K562 (cell line): Measurements from ENCODE around the gene B3GAT1. TPM values are rescaled to one million over a fixed set of nuclear protein-coding genes. Genes with fewer than 3 reads are reported as not detected.

Experiments used
- ATAC-seq: fragments of 200-7000 bp; cut with Tn5 transposase; 3 replicates; pipeline ENCODE4 v1.9.1; 2020; ENCODE audit warnings: moderate library complexity
- BruUV-seq: library from RNA; stranded (reverse); fragments of 400-500 nt; replicated peaks from 2 replicates; lab custom pipeline; 2021; lab: Mats Ljungman, UMichigan
- CTCF ChIA-PET: fragments of 300-600 bp; formaldehyde crosslinking; extraction: SDS; loops from one replicate; lab custom pipeline; 2021; ENCODE audit warnings: low intra/inter-chr PET ratio; lab: Yijun Ruan, JAX
- POLR2A ChIA-PET: fragments of 300-600, 350-650 bp; sonication (Branson Sonifier 250); formaldehyde crosslinking; extraction: SDS; loops from one replicate; lab custom pipeline; 2021; ENCODE audit warnings: antibody characterized with exemption, inconsistent platforms; lab: Yijun Ruan, JAX
- DNase-seq, 4 experiments: peaks; one replicate each; pipeline versions ENCODE4 v3.0.0 to v3.0.0-alpha.2; 2011 to 2018; ENCODE audit warnings: low spot score in 3 of 4, mixed read lengths in 3 of 4; ENCODE audit errors: extremely low read depth in 1 of 4
- FAIRE-seq: peaks from 2 replicates; lab custom pipeline; 2011; peaks lifted over from hg19 to GRCh38; lab: Jason Lieb, UNC
- H2AFZ ChIP-seq: 2 replicates; pipeline ENCODE4 v1.6.0; 2011; ENCODE audit warnings: low read depth, low read length, control low read depth, inconsistent platforms
- H3K27ac ChIP-seq: fragments of 200-600 bp; 3 replicates; pipeline ENCODE4 v1.8.0; 2011; ENCODE audit warnings: low read depth, mild to moderate bottlenecking, control low read depth, inconsistent platforms, low read length, moderate library complexity, mixed read lengths; ENCODE audit errors: extremely low read depth
- H3K27me3 ChIP-seq, 2 experiments: fragments of 300-600 bp in 1 of 2; 2 replicates in 1 of 2; 3 replicates in 1 of 2; pipeline versions ENCODE4 v1.6.0 to v1.8.0; 2011; ENCODE audit warnings: inconsistent platforms in 2 of 2, low read length in 2 of 2, mild to moderate bottlenecking in 1 of 2, mixed read lengths in 1 of 2, moderate library complexity in 1 of 2; ENCODE audit not compliant: control insufficient read depth in 2 of 2, insufficient read depth in 2 of 2
- H3K36me3 ChIP-seq: fragments of 300-600 bp; 3 replicates; pipeline ENCODE4 v1.8.0; 2011; ENCODE audit warnings: mild to moderate bottlenecking, low read length, inconsistent platforms; ENCODE audit not compliant: control insufficient read depth, insufficient read depth
- H3K4me1 ChIP-seq, 2 experiments: fragments of 200-600 bp in 1 of 2; replicated peaks in 1 of 2; 2 replicates in 1 of 2; 3 replicates in 1 of 2; pipeline versions ENCODE4 v1.5.1 to v1.8.0; 2011; ENCODE audit warnings: inconsistent platforms in 2 of 2, low read length in 2 of 2, mild to moderate bottlenecking in 1 of 2, mixed read lengths in 1 of 2, moderate library complexity in 1 of 2; ENCODE audit not compliant: control insufficient read depth in 2 of 2, insufficient read depth in 2 of 2
- H3K4me2 ChIP-seq: 2 replicates; pipeline ENCODE4 v1.6.1; 2011; ENCODE audit warnings: low read length, control low read depth, inconsistent platforms, mixed read lengths; ENCODE audit not compliant: insufficient read depth
- H3K4me3 ChIP-seq: fragments of 200-600 bp; sonication (generic), shearing (Covaris generic); 2 replicates; pipeline ENCODE4 v1.5.1; 2016; ENCODE audit warnings: control low read depth, inconsistent platforms
- H3K79me2 ChIP-seq: fragments of 200-600 bp; 3 replicates; pipeline ENCODE4 v1.8.0; 2011; ENCODE audit warnings: low read length, inconsistent platforms; ENCODE audit not compliant: control insufficient read depth, insufficient read depth
- H3K9ac ChIP-seq, 2 experiments: 2 replicates each; pipeline versions ENCODE4 v1.6.0 to v1.6.1; 2011; ENCODE audit warnings: low read depth in 2 of 2, low read length in 2 of 2, control low read depth in 1 of 2, inconsistent platforms in 1 of 2, mild to moderate bottlenecking in 1 of 2, mixed read lengths in 1 of 2; ENCODE audit not compliant: insufficient read depth in 1 of 2
- H3K9me1 ChIP-seq: one replicate; pipeline ENCODE4 v1.6.0; 2011; ENCODE audit warnings: inconsistent platforms, mild to moderate bottlenecking, low read length, moderate library complexity; ENCODE audit not compliant: control insufficient read depth, insufficient read depth
- H3K9me3 ChIP-seq: replicated peaks from 2 replicates; pipeline ENCODE4 v1.5.1; 2011; ENCODE audit warnings: low read depth, low read length, inconsistent platforms; ENCODE audit not compliant: control insufficient read depth, insufficient read depth
- H4K20me1 ChIP-seq: replicated peaks from 2 replicates; pipeline ENCODE4 v1.6.1; 2011; ENCODE audit warnings: low read length, inconsistent platforms, mixed read lengths; ENCODE audit not compliant: control insufficient read depth, insufficient read depth
- BHLHE40 ChIP-seq: IDR thresholded peaks from 2 replicates; pipeline ENCODE4 v1.6.1; 2011; ENCODE audit warnings: low read length, improper control_type of control experiment
- GATAD2A ChIP-seq: fragments of 450-650 bp; IDR thresholded peaks from 2 replicates; pipeline ENCODE4 v1.6.1; 2017
- MLLT1 ChIP-seq, 2 experiments: fragments of 450-650 bp; IDR thresholded peaks; 2 replicates each; pipeline ENCODE4 v1.6.1; 2016
- ZSCAN29 ChIP-seq: fragments of 450-650 bp; IDR thresholded peaks from 2 replicates; pipeline ENCODE4 v1.6.1; 2017
- WGBS: fragments of 100-300 bp; shearing (Covaris generic); methylation state at CpG from one replicate; pipeline ENCODE4 v1.1.6; 2016; ENCODE audit warnings: low coverage, mixed read lengths; ENCODE audit not compliant: insufficient coverage; ENCODE audit errors: missing lambda C conversion rate; 5-methylcytosine and 5-hydroxymethylcytosine counted together
- in situ Hi-C: fragments of 300-500 bp; cut with MboI; formaldehyde crosslinking; loops from 4 replicates; pipeline ENCODE4 v1.15.0; 2018; ENCODE audit warnings: inconsistent platforms, mixed read lengths
- intact Hi-C: fragments of 100-400 bp; cut with micrococcal nuclease; formaldehyde crosslinking; loops from 2 replicates; pipeline ENCODE4 v1.14.2; 2022
- polyA plus RNA-seq, 8 experiments: library from polyadenylated mRNA; depleted of rRNA in 4 of 8; stranded (reverse) in 5 of 8; unstranded in 3 of 8; fragments of >200 nt; fragmentation: Nextera tagmentation in 2 of 8; fragmentation: Illumina TruSeq in 1 of 8; extraction: Ambion mirVana in 2 of 8; extraction: Trizol in 1 of 8; gene quantifications; 2 replicates each; pipeline versions ENCODE4 v1.2.1 to v1.2.3, GENCODE V29; 2011 to 2014; ENCODE audit warnings: inconsistent platforms in 1 of 8, missing spikeins in 1 of 8
- total RNA-seq, 7 experiments: library from RNA; depleted of rRNA in 6 of 7; stranded (reverse); fragments of >200 nt in 6 of 7; fragmentation: Illumina TruSeq in 2 of 7; extraction: Trizol in 2 of 7; gene quantifications; 2 replicates each; pipeline versions ENCODE4 v1.2.1 to v1.2.3, GENCODE V29; 2011 to 2021; ENCODE audit warnings: low replicate concordance in 1 of 7
- TF ChIP-seq, protein P1 (sequence below): sonication (generic); formaldehyde crosslinking; IDR thresholded peaks from 2 replicates; pipeline ENCODE4 v1.8.1; 2023; ENCODE audit warnings: missing genetic modification reagents, mild to moderate bottlenecking, borderline replicate concordance

The B3GAT1 gene
- total and polyA plus RNA-seq, 9 of the 15 experiments (the other 6 are each of a cell fraction or from before 2014, with no cell fraction given), result 0.01 to 0.53 (median 0.14) TPM; not detected in 1

DNA sequence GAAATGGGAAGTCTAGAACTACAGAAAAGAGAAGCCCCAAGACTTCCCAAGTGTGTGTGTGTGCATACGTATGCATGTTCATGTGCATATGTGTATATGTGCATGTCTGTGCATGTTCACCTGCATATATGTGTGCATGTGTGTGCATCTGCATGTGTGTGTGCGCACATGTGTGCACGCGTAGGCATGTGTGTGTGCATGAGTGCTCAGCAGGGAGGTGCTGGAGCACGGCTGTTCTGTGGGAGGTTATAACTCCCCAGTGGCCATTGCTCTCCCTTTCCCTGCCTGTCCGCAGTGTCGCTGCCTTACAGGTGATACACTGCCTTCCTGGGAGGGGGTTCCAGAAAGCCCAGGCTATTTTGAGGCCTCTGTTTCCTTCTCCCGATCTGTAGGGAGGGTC is 29.8 kb downstream of the B3GAT1 start:
- FAIRE-seq, result no peak
- H3K36me3 ChIP-seq, result no peaks in the 10 kb centered on the region
- no peak for DNase-seq
- no peaks in the 10 kb centered on the region for H3K79me2 ChIP-seq
- H3K9me3 ChIP-seq, result no peaks in the 10 kb centered on the region
- peaks cover 3% of the 10 kb centered on the region for H3K9me1 ChIP-seq
- no peak overlapping the region for H3K4me2 ChIP-seq
- TF ChIP-seq, protein P1, sequence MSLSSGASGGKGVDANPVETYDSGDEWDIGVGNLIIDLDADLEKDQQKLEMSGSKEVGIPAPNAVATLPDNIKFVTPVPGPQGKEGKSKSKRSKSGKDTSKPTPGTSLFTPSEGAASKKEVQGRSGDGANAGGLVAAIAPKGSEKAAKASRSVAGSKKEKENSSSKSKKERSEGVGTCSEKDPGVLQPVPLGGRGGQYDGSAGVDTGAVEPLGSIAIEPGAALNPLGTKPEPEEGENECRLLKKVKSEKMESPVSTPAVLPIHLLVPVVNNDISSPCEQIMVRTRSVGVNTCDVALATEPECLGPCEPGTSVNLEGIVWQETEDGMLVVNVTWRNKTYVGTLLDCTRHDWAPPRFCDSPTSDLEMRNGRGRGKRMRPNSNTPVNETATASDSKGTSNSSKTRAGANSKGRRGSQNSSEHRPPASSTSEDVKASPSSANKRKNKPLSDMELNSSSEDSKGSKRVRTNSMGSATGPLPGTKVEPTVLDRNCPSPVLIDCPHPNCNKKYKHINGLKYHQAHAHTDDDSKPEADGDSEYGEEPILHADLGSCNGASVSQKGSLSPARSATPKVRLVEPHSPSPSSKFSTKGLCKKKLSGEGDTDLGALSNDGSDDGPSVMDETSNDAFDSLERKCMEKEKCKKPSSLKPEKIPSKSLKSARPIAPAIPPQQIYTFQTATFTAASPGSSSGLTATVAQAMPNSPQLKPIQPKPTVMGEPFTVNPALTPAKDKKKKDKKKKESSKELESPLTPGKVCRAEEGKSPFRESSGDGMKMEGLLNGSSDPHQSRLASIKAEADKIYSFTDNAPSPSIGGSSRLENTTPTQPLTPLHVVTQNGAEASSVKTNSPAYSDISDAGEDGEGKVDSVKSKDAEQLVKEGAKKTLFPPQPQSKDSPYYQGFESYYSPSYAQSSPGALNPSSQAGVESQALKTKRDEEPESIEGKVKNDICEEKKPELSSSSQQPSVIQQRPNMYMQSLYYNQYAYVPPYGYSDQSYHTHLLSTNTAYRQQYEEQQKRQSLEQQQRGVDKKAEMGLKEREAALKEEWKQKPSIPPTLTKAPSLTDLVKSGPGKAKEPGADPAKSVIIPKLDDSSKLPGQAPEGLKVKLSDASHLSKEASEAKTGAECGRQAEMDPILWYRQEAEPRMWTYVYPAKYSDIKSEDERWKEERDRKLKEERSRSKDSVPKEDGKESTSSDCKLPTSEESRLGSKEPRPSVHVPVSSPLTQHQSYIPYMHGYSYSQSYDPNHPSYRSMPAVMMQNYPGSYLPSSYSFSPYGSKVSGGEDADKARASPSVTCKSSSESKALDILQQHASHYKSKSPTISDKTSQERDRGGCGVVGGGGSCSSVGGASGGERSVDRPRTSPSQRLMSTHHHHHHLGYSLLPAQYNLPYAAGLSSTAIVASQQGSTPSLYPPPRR (CRISPR knock-in tag), result no peak
- TF ChIP-seq GATAD2A (no peak), MLLT1 (IDR thresholded peaks at IDR 0.05) (no peak), ZSCAN29 (no peak), BHLHE40 (no peak)
- intact Hi-C loops, result no loop called here
- no peak overlapping the region for H3K27ac ChIP-seq
- peaks cover 7% of the 10 kb centered on the region; the same call in 1 of the 2 replicates for H4K20me1 ChIP-seq
- peaks cover 25 to 73% of the 10 kb centered on the region in 2 experiments for H3K27me3 ChIP-seq
- no peak overlapping the region for H3K4me3 ChIP-seq
- 21% methylated on average over 8 of the region's 8 CpGs for WGBS
- ChIA-PET CTCF (no interaction called here), POLR2A (no interaction called here)
- no TSS peak for BruUV-seq
- H3K9ac ChIP-seq, result peak overlapping the region in 1 of 2 experiments; percentile 17; a peak in 1 of 4 replicates
- in situ Hi-C loops, result no loop called here
- no peaks in the 10 kb centered on the region; a peak in 1 of 5 replicates for H3K4me1 ChIP-seq
- no peak for ATAC-seq
- H2AFZ ChIP-seq, result no peak overlapping the region
